HEK293 (cell line): Measurements from ENCODE around the gene FAR1.

Experiments used
- CTCF ChIA-PET: fragments of 350-600 bp; formaldehyde crosslinking; extraction: SDS; loops from one replicate; lab custom pipeline; 2021; ENCODE audit warnings: antibody characterized with exemption; lab: Yijun Ruan, JAX
- POLR2A ChIA-PET: fragments of 300-600 bp; formaldehyde crosslinking; extraction: SDS; loops from one replicate; lab custom pipeline; 2020; ENCODE audit warnings: antibody characterized with exemption, inconsistent platforms; lab: Yijun Ruan, JAX
- H3K27ac ChIP-seq: fragments of 200-500 bp; sonication (Bioruptor generic); 2 replicates; pipeline ENCODE4 v1.5.1; 2014; ENCODE audit warnings: low read depth, low read length, control low read depth, inconsistent platforms; ENCODE audit errors: extremely low read depth
- H3K36me3 ChIP-seq, 2 experiments: fragments of 200-500 bp in 1 of 2; sonication (Bioruptor generic) in 1 of 2; 1 replicate in 1 of 2; 2 replicates in 1 of 2; pipeline ENCODE4 v1.5.1; 2014 to 2017; ENCODE audit warnings: inconsistent platforms in 2 of 2, low read length in 2 of 2; ENCODE audit not compliant: control insufficient read depth in 2 of 2, insufficient read depth in 1 of 2
- H3K4me1 ChIP-seq: fragments of 200-500 bp; sonication (Bioruptor generic); 2 replicates; pipeline ENCODE4 v1.5.1; 2014; ENCODE audit warnings: mild to moderate bottlenecking, low read length, inconsistent platforms; ENCODE audit not compliant: control insufficient read depth, insufficient read depth
- H3K4me3 ChIP-seq: 2 replicates; pipeline ENCODE4 v1.5.1; 2011; ENCODE audit warnings: low read depth, mild to moderate bottlenecking, control low read depth, low read length, moderate library complexity
- H3K9me3 ChIP-seq: fragments of 200-500 bp; sonication (Bioruptor generic); 2 replicates; pipeline ENCODE4 v1.5.1; 2014; ENCODE audit warnings: low read depth, low read length, inconsistent platforms; ENCODE audit not compliant: control insufficient read depth, insufficient read depth
- GLI2 ChIP-seq: fragments of 450-650 bp; formaldehyde crosslinking; IDR thresholded peaks from 2 replicates; pipeline ENCODE4; 2017; ENCODE audit warnings: missing biosample characterization, missing genetic modification characterization, low read depth, borderline replicate concordance
- HIC1 ChIP-seq: fragments of 450-650 bp; formaldehyde crosslinking; IDR thresholded peaks from 2 replicates; pipeline ENCODE4 v1.5.1; 2016; ENCODE audit warnings: missing biosample characterization, missing genetic modification characterization
- PRDM10 ChIP-seq: fragments of 450-650 bp; formaldehyde crosslinking; IDR thresholded peaks from 2 replicates; pipeline ENCODE4 v1.5.1; 2016; ENCODE audit warnings: missing biosample characterization, missing genetic modification characterization
- PRDM6 ChIP-seq: fragments of 450-650 bp; formaldehyde crosslinking; IDR thresholded peaks from 2 replicates; pipeline ENCODE4 v1.5.1; 2017; ENCODE audit warnings: missing biosample characterization, missing genetic modification characterization
- ZBTB11 ChIP-seq: fragments of 450-650 bp; formaldehyde crosslinking; conservative IDR thresholded peaks from 2 replicates; pipeline ENCODE4 v1.5.1; 2016; ENCODE audit warnings: low read depth, missing biosample characterization, missing genetic modification characterization
- ZBTB20 ChIP-seq: fragments of 450-650 bp; formaldehyde crosslinking; IDR thresholded peaks from 2 replicates; pipeline ENCODE4 v1.5.1; 2016; ENCODE audit warnings: missing biosample characterization, missing genetic modification characterization
- ZFP69B ChIP-seq: fragments of 450-650 bp; formaldehyde crosslinking; IDR thresholded peaks from 2 replicates; pipeline ENCODE4 v1.5.1; 2016; ENCODE audit warnings: missing biosample characterization, missing genetic modification characterization
- ZNF16 ChIP-seq: fragments of 450-650 bp; formaldehyde crosslinking; IDR thresholded peaks from 2 replicates; pipeline ENCODE4 v1.5.1; 2016; ENCODE audit warnings: low read depth, missing biosample characterization, missing genetic modification characterization
- ZNF184 ChIP-seq: fragments of 450-650 bp; IDR thresholded peaks from 2 replicates; pipeline ENCODE4 v1.5.1; 2018; ENCODE audit warnings: missing biosample characterization, mild to moderate bottlenecking, missing genetic modification characterization
- ZNF324 ChIP-seq: fragments of 450-650 bp; formaldehyde crosslinking; IDR thresholded peaks from 2 replicates; pipeline ENCODE4 v1.5.1; 2016; ENCODE audit warnings: missing biosample characterization, missing genetic modification characterization
- ZNF530 ChIP-seq: fragments of 450-650 bp; formaldehyde crosslinking; IDR thresholded peaks from 2 replicates; pipeline ENCODE4 v1.5.1; 2016; ENCODE audit warnings: low read depth, missing biosample characterization, missing genetic modification characterization
- ZNF555 ChIP-seq: fragments of 450-650 bp; formaldehyde crosslinking; conservative IDR thresholded peaks from 2 replicates; pipeline ENCODE4 v1.5.1; 2017; ENCODE audit warnings: missing biosample characterization, mild to moderate bottlenecking, missing genetic modification characterization, inconsistent platforms
- ZNF596 ChIP-seq: fragments of 450-650 bp; IDR thresholded peaks from 2 replicates; pipeline ENCODE4 v1.5.0; 2018; ENCODE audit warnings: missing biosample characterization, mild to moderate bottlenecking, missing genetic modification characterization, moderate library complexity
- ZNF658 ChIP-seq: fragments of 450-650 bp; formaldehyde crosslinking; IDR thresholded peaks from 2 replicates; pipeline ENCODE4; 2016; ENCODE audit warnings: missing biosample characterization, missing genetic modification characterization

Gene FAR1

GRCh38 chr11:13672576-13673210, 4.2 kb downstream of the FAR1 start:
- ChIA-PET POLR2A (no interaction called here), CTCF (interaction anchor here (0.9 kb wide), 1 partner anchor 9 kb away, joined by 6 read pairs; no protein-coding TSS in a partner anchor)

GRCh38 chr11:13674799-13675509, 6.5 kb downstream of the FAR1 start:
- POLR2A ChIA-PET: no interaction called here
- CTCF ChIA-PET: interaction anchor here (0.7 to 0.9 kb wide), 3 partner anchors 8 to 78 kb away, joined by 3 to 6 read pairs (median 3); no protein-coding TSS in a partner anchor
- H3K9me3 ChIP-seq: no peaks in the 10 kb centered on the region
- H3K36me3 ChIP-seq: peaks cover 0 to 4% of the 10 kb centered on the region in 2 experiments; a peak in 1 of 3 replicates
- H3K4me3 ChIP-seq: no peak overlapping the region
- no peak overlapping the region for H3K27ac ChIP-seq
- peaks cover 2% of the 10 kb centered on the region for H3K4me1 ChIP-seq
- TF ChIP-seq ZBTB11 (tag by site-specific recombination): no peak
- TF ChIP-seq ZBTB20 (tag by site-specific recombination): no peak
- TF ChIP-seq ZNF555 (tag by site-specific recombination): no peak
- TF ChIP-seq ZNF184: no peak
- no peak for TF ChIP-seq ZNF324
- no peak for TF ChIP-seq ZNF658 (tag by site-specific recombination)
- TF ChIP-seq GLI2 (tag by site-specific recombination): no peak
- no peak for TF ChIP-seq ZFP69B
- TF ChIP-seq ZNF596 (tag by site-specific recombination): no peak

More at GRCh38 chr11:13672576-13673210, 4.2 kb downstream of the FAR1 start:
- H3K4me1 ChIP-seq: peaks cover 2% of the 10 kb centered on the region
- peaks cover 0 to 4% of the 10 kb centered on the region in 2 experiments; a peak in 1 of 3 replicates for H3K36me3 ChIP-seq
- no peak for TF ChIP-seq HIC1 (tag by site-specific recombination)
- TF ChIP-seq PRDM10 (tag by site-specific recombination): 0 out of 2 replicates have a peak, but pooled peaks have one; percentile 15
- 0 out of 2 replicates have a peak, but pooled peaks have one; percentile 19 for TF ChIP-seq PRDM6 (tag by site-specific recombination)
- no peak for TF ChIP-seq ZNF16
- TF ChIP-seq ZNF530 (tag by site-specific recombination): no peak
- no peak overlapping the region for H3K27ac ChIP-seq
- no peak overlapping the region for H3K4me3 ChIP-seq
- no peaks in the 10 kb centered on the region for H3K9me3 ChIP-seq
